H9 (cell line): Measurements from ENCODE around the gene PCSK9. TPM values are rescaled to one million over a fixed set of nuclear protein-coding genes. Genes with fewer than 3 reads are reported as not detected.

Experiments used
- DNase-seq: peaks from one replicate; pipeline ENCODE4 v3.0.0-alpha.2; 2017
- H2AFZ ChIP-seq: one replicate; pipeline ENCODE4 v1.6.1; 2013; ENCODE audit warnings: mild to moderate bottlenecking, low read length, control low read depth, moderate library complexity
- H2AK5ac ChIP-seq: 2 replicates; pipeline ENCODE4 v1.6.1; 2013; ENCODE audit warnings: low read length, control low read depth, mixed read lengths; ENCODE audit not compliant: insufficient read length
- H2BK120ac ChIP-seq: one replicate; pipeline ENCODE4 v1.6.1; 2013; ENCODE audit warnings: low read depth, mild to moderate bottlenecking, low read length, control low read depth, inconsistent platforms; ENCODE audit not compliant: poor library complexity, severe bottlenecking
- H2BK12ac ChIP-seq: 2 replicates; pipeline ENCODE4 v1.6.1; 2013; ENCODE audit warnings: low read length, control low read depth, mixed read lengths, low read depth; ENCODE audit not compliant: insufficient read length
- H2BK15ac ChIP-seq: 2 replicates; pipeline ENCODE4 v1.6.1; 2013; ENCODE audit warnings: low read depth, low read length, control low read depth
- H2BK20ac ChIP-seq: one replicate; pipeline ENCODE4 v1.6.1; 2013; ENCODE audit warnings: low read depth, mild to moderate bottlenecking, low read length, control low read depth, inconsistent platforms; ENCODE audit not compliant: poor library complexity, severe bottlenecking
- H2BK5ac ChIP-seq: 2 replicates; pipeline ENCODE4 v1.6.1; 2013; ENCODE audit warnings: low read length, control low read depth, mixed read lengths; ENCODE audit not compliant: insufficient read length
- H3K14ac ChIP-seq: 2 replicates; pipeline ENCODE4 v1.6.1; 2013; ENCODE audit warnings: low read length, control low read depth; ENCODE audit not compliant: insufficient read depth
- H3K18ac ChIP-seq: 2 replicates; pipeline ENCODE4 v1.6.1; 2013; ENCODE audit warnings: low read depth, mild to moderate bottlenecking, mixed read lengths, low read length, control low read depth; ENCODE audit not compliant: insufficient read length
- H3K23ac ChIP-seq: 2 replicates; pipeline ENCODE4 v1.6.1; 2013; ENCODE audit warnings: low read length, control low read depth, mixed read lengths, low read depth; ENCODE audit not compliant: insufficient read length
- H3K23me2 ChIP-seq: 2 replicates; pipeline ENCODE4 v1.6.1; 2013; ENCODE audit warnings: low read depth, mild to moderate bottlenecking, mixed read lengths, low read length, control low read depth; ENCODE audit not compliant: insufficient read length, poor library complexity, severe bottlenecking
- H3K27ac ChIP-seq: 2 replicates; pipeline ENCODE4 v1.5.1; 2013; ENCODE audit warnings: low read length, control low read depth, mixed read lengths, low read depth; ENCODE audit not compliant: insufficient read length
- H3K27me3 ChIP-seq: 2 replicates; pipeline ENCODE4 v1.6.1; 2013; ENCODE audit warnings: low read length, control low read depth, inconsistent platforms; ENCODE audit not compliant: insufficient read depth
- H3K4ac ChIP-seq: 2 replicates; pipeline ENCODE4 v1.6.1; 2013; ENCODE audit warnings: low read depth, mild to moderate bottlenecking, control low read depth, inconsistent platforms, low read length, moderate library complexity
- H3K4me1 ChIP-seq: 2 replicates; pipeline ENCODE4 v1.6.1; 2013; ENCODE audit warnings: low read length, control low read depth, inconsistent platforms; ENCODE audit not compliant: insufficient read depth
- H3K4me2 ChIP-seq: 2 replicates; pipeline ENCODE4 v1.6.1; 2013; ENCODE audit warnings: low read length, control low read depth, mixed read lengths; ENCODE audit not compliant: insufficient read length, insufficient read depth
- H3K56ac ChIP-seq: 2 replicates; pipeline ENCODE4 v1.6.1; 2013; ENCODE audit warnings: low read depth, mild to moderate bottlenecking, mixed read lengths, low read length, control low read depth; ENCODE audit not compliant: insufficient read length
- H3K79me1 ChIP-seq: 2 replicates; pipeline ENCODE4 v1.6.1; 2013; ENCODE audit warnings: low read depth, mild to moderate bottlenecking, moderate library complexity, low read length, control low read depth, inconsistent platforms; ENCODE audit not compliant: insufficient read depth, poor library complexity, severe bottlenecking
- H3K79me2 ChIP-seq: 2 replicates; pipeline ENCODE4 v1.6.1; 2013; ENCODE audit warnings: low read length, control low read depth, inconsistent platforms; ENCODE audit not compliant: insufficient read depth
- H3K9ac ChIP-seq: 2 replicates; pipeline ENCODE4 v1.6.1; 2013; ENCODE audit warnings: low read length, control low read depth, mixed read lengths; ENCODE audit not compliant: insufficient read length; ENCODE audit errors: extremely low read depth
- H3K9me3 ChIP-seq: one replicate; pipeline ENCODE4 v1.6.1; 2013; ENCODE audit warnings: low read depth, low read length, inconsistent platforms; ENCODE audit not compliant: control insufficient read depth
- H3T11ph ChIP-seq: one replicate; pipeline ENCODE4 v1.6.1; 2013; ENCODE audit warnings: mild to moderate bottlenecking, low read length, control low read depth, inconsistent platforms
- H4K20me1 ChIP-seq: one replicate; pipeline ENCODE4 v1.6.1; 2013; ENCODE audit not compliant: control insufficient read depth, insufficient read length, insufficient read depth
- H4K5ac ChIP-seq: 2 replicates; pipeline ENCODE4 v1.6.1; 2013; ENCODE audit warnings: low read depth, mild to moderate bottlenecking, mixed read lengths, low read length, control low read depth; ENCODE audit not compliant: insufficient read length
- H4K8ac ChIP-seq: replicated peaks from 2 replicates; pipeline ENCODE4 v1.6.1; 2013; ENCODE audit warnings: low read length, control low read depth, mixed read lengths, low read depth; ENCODE audit not compliant: insufficient read length
- H4K91ac ChIP-seq: 2 replicates; pipeline ENCODE4 v1.6.1; 2013; ENCODE audit warnings: low read depth, mild to moderate bottlenecking, moderate library complexity, mixed read lengths, low read length, control low read depth; ENCODE audit not compliant: insufficient read length
- H3K27ac Mint-ChIP-seq, 3 experiments: 2 replicates in 2 of 3; 3 replicates in 1 of 3; pipeline ENCODE4 v1.8.0; 2020 to 2021; ENCODE audit warnings: mixed read lengths in 3 of 3, mild to moderate bottlenecking in 1 of 3, moderate library complexity in 1 of 3
- H3K27me3 Mint-ChIP-seq: 2 replicates; pipeline ENCODE4 v1.8.0; 2021; ENCODE audit warnings: low read depth, mild to moderate bottlenecking, moderate library complexity, mixed read lengths
- H3K36me3 Mint-ChIP-seq, 3 experiments: 2 replicates in 2 of 3; 3 replicates in 1 of 3; pipeline ENCODE4 v1.8.0; 2020 to 2021; ENCODE audit warnings: low read depth in 3 of 3, mixed read lengths in 3 of 3; ENCODE audit not compliant: insufficient read depth in 1 of 3
- H3K4me1 Mint-ChIP-seq, 2 experiments: 2 replicates each; pipeline ENCODE4 v1.8.0; 2020; ENCODE audit warnings: mixed read lengths in 2 of 2
- H3K4me3 Mint-ChIP-seq, 2 experiments: 2 replicates in 1 of 2; 3 replicates in 1 of 2; pipeline ENCODE4 v1.8.0; 2020 to 2021; ENCODE audit warnings: mild to moderate bottlenecking in 2 of 2, mixed read lengths in 2 of 2, moderate library complexity in 1 of 2
- H3K9me3 Mint-ChIP-seq, 2 experiments: 2 replicates in 1 of 2; 3 replicates in 1 of 2; pipeline ENCODE4 v1.8.0; 2020; ENCODE audit warnings: mild to moderate bottlenecking in 2 of 2, mixed read lengths in 2 of 2, moderate library complexity in 1 of 2
- CTCF ChIP-seq: fragments of 200-600 bp; sonication (generic); conservative IDR thresholded peaks from 3 replicates; pipeline ENCODE4 v1.8.0; 2021; ENCODE audit warnings: antibody characterized with exemption, mild to moderate bottlenecking
- WGBS: extraction: QIAGEN DNeasy Blood & Tissue Kit; methylation state at CpG from one replicate; pipeline ENCODE4 v1.1.7; 2013; ENCODE audit warnings: missing lambda C conversion rate, low lambda C conversion rate, mixed read lengths; ENCODE audit not compliant: insufficient read length; ENCODE audit errors: extremely low coverage; 5-methylcytosine and 5-hydroxymethylcytosine counted together
- total RNA-seq: library from RNA; stranded (reverse); gene quantifications from 2 replicates; pipeline ENCODE4 v1.2.1, GENCODE V29; 2021

PCSK9 gene
- total RNA-seq, 1 experiment from 2014 or later: 75.1 TPM

- no peak overlapping the region for H3K4me2 ChIP-seq
Observed at GRCh38 chr1:55092475-55092874, 53.1 kb downstream of the PCSK9 start.

More at GRCh38 chr1:55092475-55092874, 53.1 kb downstream of the PCSK9 start:
- no peaks in the 10 kb centered on the region for H3K27me3 Mint-ChIP-seq
- Histone ChIP-seq H2AFZ (no peak overlapping the region), H2BK5ac (no peak overlapping the region), H2BK12ac (no peak overlapping the region), H3K23ac (no peak overlapping the region), H3K79me1 (no peaks in the 10 kb centered on the region), H3K9me3 (no peaks in the 10 kb centered on the region), H4K5ac (no peak overlapping the region), H4K20me1 (no peaks in the 10 kb centered on the region), H3T11ph (no peak overlapping the region), H2BK120ac (no peak overlapping the region), H3K18ac (no peak overlapping the region), H4K91ac (no peak overlapping the region), H4K8ac (no peak overlapping the region), H3K9ac (no peak overlapping the region), H2BK20ac (no peak overlapping the region), H3K79me2 (no peaks in the 10 kb centered on the region), H3K4ac (no peak overlapping the region), H2AK5ac (no peak overlapping the region), H3K27me3 (no peaks in the 10 kb centered on the region), H3K23me2 (no peaks in the 10 kb centered on the region), H2BK15ac (no peak overlapping the region), H3K14ac (no peak overlapping the region), H3K4me1 (no peaks in the 10 kb centered on the region), H3K56ac (no peak overlapping the region), H3K27ac (no peak overlapping the region)
- peaks cover 23 to 84% (median 66%) of the 10 kb centered on the region in 3 experiments for H3K36me3 Mint-ChIP-seq
- H3K4me3 Mint-ChIP-seq: no peak overlapping the region
- H3K4me1 Mint-ChIP-seq: peaks cover 3 to 6% of the 10 kb centered on the region in 2 experiments
- H3K27ac Mint-ChIP-seq: no peak overlapping the region
- H3K9me3 Mint-ChIP-seq: no peaks in the 10 kb centered on the region
- no peak for TF ChIP-seq CTCF
- no peak for DNase-seq
- WGBS: no CpG with 5 or more reads among the region's 2 CpGs
